ENCODE results near the gene MAP2K2.

The MAP2K2 gene

GRCh38 chr19:4059891-4060620 is 63.9 kb downstream of the MAP2K2 start:
- DNase-seq, result no peak

GRCh38 chr19:4059453-4059871 is 64.5 kb downstream of the MAP2K2 start:
- no peak for DNase-seq

GRCh38 chr19:4058693-4059452 is 65.0 kb downstream of the MAP2K2 start:
- no peak for DNase-seq

GRCh38 chr19:4057931-4058692 is 65.8 kb downstream of the MAP2K2 start:
- DNase-seq, result no peak

GRCh38 chr19:4055209-4055552 is 68.7 kb downstream of the MAP2K2 start:
- no peak for DNase-seq

GRCh38 chr19:4054441-4055208 is 69.3 kb downstream of the MAP2K2 start:
- no peak for DNase-seq

- no peak for DNase-seq
Observed at GRCh38 chr19:4053423-4054324, 70.2 kb downstream of the MAP2K2 start.

GRCh38 chr19:4052993-4053422 is 70.9 kb downstream of the MAP2K2 start:
- no peak for DNase-seq

GRCh38 chr19:4052114-4052992 is 71.6 kb downstream of the MAP2K2 start:
- no peak for DNase-seq

- DNase-seq, result no peak
Observed at GRCh38 chr19:4051175-4052101, 72.5 kb downstream of the MAP2K2 start.

- no peak for DNase-seq
Observed at GRCh38 chr19:4049432-4049831, 74.5 kb downstream of the MAP2K2 start.

- DNase-seq, result no peak
Observed at GRCh38 chr19:4046946-4047683, 76.8 kb downstream of the MAP2K2 start.

- no peak for DNase-seq
Observed at GRCh38 chr19:4046362-4046691, 77.6 kb downstream of the MAP2K2 start.

GRCh38 chr19:4045597-4046361 is 78.1 kb downstream of the MAP2K2 start:
- no peak for DNase-seq

- DNase-seq, result no peak
Observed at GRCh38 chr19:4044990-4045465, 78.9 kb downstream of the MAP2K2 start.

- no peak for DNase-seq
Observed at GRCh38 chr19:4043966-4044715, 79.8 kb downstream of the MAP2K2 start.

GRCh38 chr19:4043401-4043800 is 80.5 kb downstream of the MAP2K2 start:
- DNase-seq, result no peak

All from DMS79 treated with DMSO at 0.1 percent for 48 hours (cell line).